PFSK-1 (cell line): Measurements from ENCODE around the gene RAMACL.

Experiments used
- FOXP2 ChIP-seq: optimal IDR thresholded peaks from 2 replicates; pipeline ENCODE3; 2011; ENCODE audit warnings: borderline replicate concordance, control low read depth, inconsistent platforms; ENCODE audit not compliant: insufficient read depth; ENCODE audit errors: extremely low read length, extremely low read depth
- POLR2AphosphoS5 ChIP-seq: IDR thresholded peaks from 2 replicates; pipeline ENCODE4 v1.6.1; 2012; ENCODE audit warnings: low read depth, mild to moderate bottlenecking, control low read depth, low read length, moderate library complexity
- SIN3A ChIP-seq: IDR thresholded peaks from 2 replicates; pipeline ENCODE4 v1.6.1; 2012; ENCODE audit warnings: mild to moderate bottlenecking, low read length, moderate library complexity, borderline replicate concordance; ENCODE audit not compliant: insufficient read depth
- TAF1 ChIP-seq: IDR thresholded peaks from 2 replicates; pipeline ENCODE4 v1.6.1; 2012; ENCODE audit warnings: low read length, control low read depth, borderline replicate concordance; ENCODE audit not compliant: insufficient read depth
- TF ChIP-seq, protein P1 (sequence below), 2 experiments: IDR thresholded peaks; 2 replicates each; pipeline versions ENCODE4 v1.6.1 to v1.8.0; 2011 to 2012; ENCODE audit warnings: low read depth in 2 of 2, low read length in 2 of 2, control low read depth in 1 of 2, inconsistent platforms in 1 of 2, mild to moderate bottlenecking in 1 of 2, moderate library complexity in 1 of 2; ENCODE audit not compliant: insufficient read depth in 1 of 2

The RAMACL gene

DNA sequence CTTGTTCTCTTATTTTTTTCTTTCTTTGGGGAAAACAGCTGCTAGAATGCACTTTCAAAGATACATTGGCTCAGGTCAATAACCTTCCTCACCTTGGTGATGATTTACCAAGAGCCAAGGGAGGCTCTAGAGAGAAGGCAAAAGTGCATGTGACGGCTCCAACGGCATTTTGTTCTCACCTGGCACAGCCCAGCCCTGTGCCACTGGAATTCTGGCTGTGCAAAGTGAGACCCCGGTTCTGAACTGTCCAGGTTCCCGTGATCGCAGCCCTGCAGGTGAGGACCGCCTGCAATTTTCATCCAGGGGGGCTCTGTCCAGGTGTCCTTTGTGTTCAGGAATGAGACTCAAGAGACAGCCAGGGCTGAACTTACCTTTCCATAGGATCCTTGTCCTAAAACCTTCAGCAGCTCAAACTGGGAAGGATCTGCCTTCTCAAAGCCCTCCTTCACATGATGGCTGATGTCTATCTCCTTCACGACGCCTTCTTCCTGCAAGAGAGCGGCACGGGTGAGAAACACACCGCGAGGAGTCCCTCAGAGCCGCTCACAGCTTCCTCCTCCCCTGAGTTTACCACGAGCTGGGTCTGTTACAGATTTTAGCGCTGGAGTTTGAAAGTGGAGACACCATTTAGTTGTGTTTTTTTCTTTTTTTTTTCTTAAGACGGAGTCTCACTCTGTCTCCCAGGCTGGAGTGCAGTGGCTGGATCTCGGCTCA is 48.0 kb downstream of the RAMACL start:
- no peak for TF ChIP-seq SIN3A
- no peak for TF ChIP-seq POLR2AphosphoS5
- TF ChIP-seq, protein P1, sequence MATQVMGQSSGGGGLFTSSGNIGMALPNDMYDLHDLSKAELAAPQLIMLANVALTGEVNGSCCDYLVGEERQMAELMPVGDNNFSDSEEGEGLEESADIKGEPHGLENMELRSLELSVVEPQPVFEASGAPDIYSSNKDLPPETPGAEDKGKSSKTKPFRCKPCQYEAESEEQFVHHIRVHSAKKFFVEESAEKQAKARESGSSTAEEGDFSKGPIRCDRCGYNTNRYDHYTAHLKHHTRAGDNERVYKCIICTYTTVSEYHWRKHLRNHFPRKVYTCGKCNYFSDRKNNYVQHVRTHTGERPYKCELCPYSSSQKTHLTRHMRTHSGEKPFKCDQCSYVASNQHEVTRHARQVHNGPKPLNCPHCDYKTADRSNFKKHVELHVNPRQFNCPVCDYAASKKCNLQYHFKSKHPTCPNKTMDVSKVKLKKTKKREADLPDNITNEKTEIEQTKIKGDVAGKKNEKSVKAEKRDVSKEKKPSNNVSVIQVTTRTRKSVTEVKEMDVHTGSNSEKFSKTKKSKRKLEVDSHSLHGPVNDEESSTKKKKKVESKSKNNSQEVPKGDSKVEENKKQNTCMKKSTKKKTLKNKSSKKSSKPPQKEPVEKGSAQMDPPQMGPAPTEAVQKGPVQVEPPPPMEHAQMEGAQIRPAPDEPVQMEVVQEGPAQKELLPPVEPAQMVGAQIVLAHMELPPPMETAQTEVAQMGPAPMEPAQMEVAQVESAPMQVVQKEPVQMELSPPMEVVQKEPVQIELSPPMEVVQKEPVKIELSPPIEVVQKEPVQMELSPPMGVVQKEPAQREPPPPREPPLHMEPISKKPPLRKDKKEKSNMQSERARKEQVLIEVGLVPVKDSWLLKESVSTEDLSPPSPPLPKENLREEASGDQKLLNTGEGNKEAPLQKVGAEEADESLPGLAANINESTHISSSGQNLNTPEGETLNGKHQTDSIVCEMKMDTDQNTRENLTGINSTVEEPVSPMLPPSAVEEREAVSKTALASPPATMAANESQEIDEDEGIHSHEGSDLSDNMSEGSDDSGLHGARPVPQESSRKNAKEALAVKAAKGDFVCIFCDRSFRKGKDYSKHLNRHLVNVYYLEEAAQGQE (IDR thresholded peaks at IDR 0.05; ENCODE audit: insufficient read depth in 1 of 2, low read depth in 2 of 2, low read length in 2 of 2): no peak
- TF ChIP-seq FOXP2: no peak
- TF ChIP-seq TAF1: no peak

DNA sequence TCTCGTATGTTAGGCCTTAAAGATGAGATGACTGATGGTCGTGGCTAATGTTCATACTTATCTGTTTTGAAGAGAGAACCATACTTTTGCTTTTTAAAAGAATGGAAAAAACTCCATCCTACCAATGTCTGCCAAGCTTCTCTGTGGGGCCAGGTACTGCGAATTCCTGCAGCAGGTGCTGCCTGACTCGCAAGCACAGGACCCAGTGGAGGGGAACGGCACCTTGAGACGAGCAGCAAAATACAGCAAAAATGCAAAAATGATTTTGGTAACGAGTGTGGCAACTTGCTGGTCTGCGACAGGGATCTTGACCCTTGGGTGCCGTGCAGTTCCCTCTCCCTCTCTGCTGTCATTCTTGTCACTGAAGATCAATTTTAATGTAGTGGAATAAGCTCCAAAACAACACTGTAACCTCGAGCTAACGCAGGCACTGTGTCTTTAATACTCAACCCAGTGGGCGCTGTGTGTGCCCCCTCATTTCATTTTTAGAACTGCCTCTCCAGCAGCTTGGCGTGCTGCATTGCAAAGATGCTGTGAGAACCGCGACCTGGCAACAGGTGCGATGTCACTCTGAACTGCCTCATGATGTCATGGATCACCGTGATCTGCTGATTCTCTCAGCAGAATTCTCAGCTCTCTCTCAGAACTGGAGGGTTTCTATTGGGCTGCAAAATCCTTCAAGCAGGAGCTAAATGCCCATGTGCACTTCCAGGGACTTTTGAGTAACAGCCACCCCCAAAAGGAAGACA is 51.6 kb downstream of the RAMACL start:
- TF ChIP-seq SIN3A: no peak
- TF ChIP-seq FOXP2: no peak
- TF ChIP-seq POLR2AphosphoS5: no peak
- TF ChIP-seq, protein P1 (IDR thresholded peaks at IDR 0.05; ENCODE audit: insufficient read depth in 1 of 2, low read depth in 2 of 2, low read length in 2 of 2): no peak
- TF ChIP-seq TAF1: no peak

DNA sequence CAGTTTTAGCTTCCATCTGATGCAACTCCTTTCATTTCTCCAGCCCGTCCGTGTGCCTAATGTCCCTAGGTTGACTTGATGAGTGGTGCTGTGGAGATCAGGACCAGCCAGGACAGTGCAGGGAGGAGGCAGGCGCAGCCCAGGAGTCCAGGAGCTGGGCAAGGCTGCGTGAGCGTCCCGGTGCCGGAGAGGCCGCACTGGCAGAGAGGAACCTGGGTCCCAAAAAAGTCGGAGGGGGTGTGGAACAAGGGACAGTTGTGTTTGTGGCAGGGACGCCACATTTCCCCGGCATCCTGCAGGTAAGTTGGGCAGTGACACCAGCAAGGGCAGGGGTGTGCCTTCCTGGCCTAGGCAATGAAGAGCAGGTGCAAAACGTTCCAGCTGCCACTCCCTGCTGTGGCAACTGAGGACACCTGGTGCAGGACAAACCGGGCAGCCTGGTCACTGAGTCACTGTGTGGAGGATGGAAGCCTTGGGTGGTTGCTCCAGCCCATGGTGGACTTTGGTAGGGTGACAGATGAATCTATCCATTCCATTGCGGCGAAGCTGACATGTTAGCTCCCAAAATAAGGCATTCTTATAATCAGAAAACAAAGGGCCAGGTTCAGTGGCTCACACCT is 53.2 kb downstream of the RAMACL start:
- TF ChIP-seq, protein P1 (IDR thresholded peaks at IDR 0.05; ENCODE audit: insufficient read depth in 1 of 2, low read depth in 2 of 2, low read length in 2 of 2): no peak
- TF ChIP-seq TAF1 (no peak), SIN3A (no peak), FOXP2 (no peak), POLR2AphosphoS5 (no peak)
